Pancreas (tissue), 10 donors: ENCODE data around the gene LETM1. TPM values are rescaled to one million over a fixed set of nuclear protein-coding genes. Genes with fewer than 3 reads are reported as not detected.
A peak's percentile ranks its signal among the peaks of the same experiment; 100 is the strongest.

Experiments used
- ATAC-seq, 4 donors: fragments of 200-7000 bp; cut with Tn5 transposase; one replicate each; pipeline versions ENCODE4 v1.8.0 to v1.9.1; 2020; ENCODE audit warnings: mild to moderate bottlenecking in 4 of 4, moderate library complexity in 4 of 4
- DNase-seq, 6 donors: peaks; one replicate each; pipeline ENCODE4 v3.0.0-alpha.2; 2020
- FAIRE-seq: peaks from 2 replicates; lab custom pipeline; 2012; peaks lifted over from hg19 to GRCh38; lab: Jason Lieb, UNC
- H3K27ac ChIP-seq, 4 donors: fragments of 200-600 bp; sonication (generic); 1 replicate in 3 of 4; 2 replicates in 1 of 4; pipeline versions ENCODE4 v1.5.0 to v1.8.0; 2020
- H3K27me3 ChIP-seq, 4 donors: fragments of 200-600 bp; one replicate each; pipeline ENCODE4 v1.8.0; 2021
- H3K36me3 ChIP-seq, 3 donors: fragments of 200-600 bp; sonication (generic) in 1 of 3; one replicate each; pipeline versions ENCODE4 v1.5.0 to v1.8.0; 2020 to 2021
- H3K4me1 ChIP-seq, 3 donors: fragments of 200-600 bp; one replicate each; pipeline ENCODE4 v1.8.0; 2021
- H3K4me3 ChIP-seq, 4 donors: fragments of 200-600 bp; sonication (generic) in 2 of 4; one replicate each; pipeline versions ENCODE4 v1.5.0 to v1.8.0; 2020 to 2021
- H3K9me3 ChIP-seq, 4 donors: fragments of 200-600 bp; one replicate each; pipeline ENCODE4 v1.8.0; 2021
- WGBS, 2 donors: extraction: QIAGEN DNeasy Blood & Tissue Kit; methylation state at CpG; one replicate each; pipeline ENCODE4 v1.1.7; 2013; 5-methylcytosine and 5-hydroxymethylcytosine counted together
- intact Hi-C, 3 donors: fragments of 100-400 bp; cut with DNase I; formaldehyde crosslinking; loops; one replicate each; pipeline versions ENCODE4 v1.11.1 to v1.14.2; 2022
- polyA plus RNA-seq, 2 donors: library from polyadenylated mRNA; stranded (reverse); fragments of 200-250 nt; gene quantifications; one replicate each; pipeline ENCODE4 v1.2.3, GENCODE V29; 2013
- total RNA-seq, 6 donors: library from RNA; stranded (reverse); fragmentation: NEBNext Ultra II Directional in 4 of 6; extraction: Animal tissue kit (Norgen Biotek cat#: 25700) in 4 of 6; gene quantifications; one replicate each; pipeline versions ENCODE4 v1.2.1 to v1.2.4, GENCODE V29; 2021 to 2023
- TF ChIP-seq, protein P1 (sequence below), 4 donors: fragments of 200-600 bp; sonication (generic) in 3 of 4; IDR thresholded peaks; one replicate each; pipeline versions ENCODE4 v1.5.0 to v1.8.0; 2021; ENCODE audit warnings: antibody characterized with exemption in 4 of 4
- donor health status: healthy with polysubstance abuse.
- donor health status: DM: no; HTN: no; CAD: no; lungs with moderate emphysema.
- donor health status: DM: no; HTN: no; CAD: no.
- donor health status: control.
- donor health status: control.
- donor health status: Bipolar disorder and iron deficiency.
- donor health status: DM: yes; HTN: yes; CAD: no.
- donor health status: DM: no; HTN: no; CAD: no.
- donor health status: DM: no; HTN: no; CAD: no.
- donor health status: DM: yes; HTN: yes; CAD: no.

The LETM1 gene
- total and polyA plus RNA-seq, 8 donors: 13.0 to 28.0 (median 19.3) TPM

- Histone ChIP-seq H3K4me1 (peaks cover 8 to 10% (median 8%) of the 10 kb centered on the region in 3 donors), H3K4me3 (peak overlapping the region; percentile 18 to 61 (median 44)), H3K27me3 (peaks cover 0 to 4% (median 0%) of the 10 kb centered on the region in 4 donors), H3K9me3 (no peaks in the 10 kb centered on the region), H3K36me3 (no peaks in the 10 kb centered on the region), H3K27ac (peak overlapping the region in 2 of 4 donors; percentile 50 to 70)
- TF ChIP-seq, protein P1, sequence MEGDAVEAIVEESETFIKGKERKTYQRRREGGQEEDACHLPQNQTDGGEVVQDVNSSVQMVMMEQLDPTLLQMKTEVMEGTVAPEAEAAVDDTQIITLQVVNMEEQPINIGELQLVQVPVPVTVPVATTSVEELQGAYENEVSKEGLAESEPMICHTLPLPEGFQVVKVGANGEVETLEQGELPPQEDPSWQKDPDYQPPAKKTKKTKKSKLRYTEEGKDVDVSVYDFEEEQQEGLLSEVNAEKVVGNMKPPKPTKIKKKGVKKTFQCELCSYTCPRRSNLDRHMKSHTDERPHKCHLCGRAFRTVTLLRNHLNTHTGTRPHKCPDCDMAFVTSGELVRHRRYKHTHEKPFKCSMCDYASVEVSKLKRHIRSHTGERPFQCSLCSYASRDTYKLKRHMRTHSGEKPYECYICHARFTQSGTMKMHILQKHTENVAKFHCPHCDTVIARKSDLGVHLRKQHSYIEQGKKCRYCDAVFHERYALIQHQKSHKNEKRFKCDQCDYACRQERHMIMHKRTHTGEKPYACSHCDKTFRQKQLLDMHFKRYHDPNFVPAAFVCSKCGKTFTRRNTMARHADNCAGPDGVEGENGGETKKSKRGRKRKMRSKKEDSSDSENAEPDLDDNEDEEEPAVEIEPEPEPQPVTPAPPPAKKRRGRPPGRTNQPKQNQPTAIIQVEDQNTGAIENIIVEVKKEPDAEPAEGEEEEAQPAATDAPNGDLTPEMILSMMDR (IDR thresholded peaks at IDR 0.05): no peak
- WGBS, 2 donors: 0% methylated on average over 22 to 44 of the region's 44 CpGs
- DNase-seq (peak in 4 of 6 donors; percentile 45 to 78 (median 56)), FAIRE-seq (no peak), ATAC-seq (peak in 2 of 4 donors; percentile 23 to 43)
- intact Hi-C loops: no loop called here
Measured at GRCh38 chr4:1793496-1793840, 62.5 kb downstream of the LETM1 start.

GRCh38 chr4:1792832-1793495 is 63.0 kb downstream of the LETM1 start, which contains the start of gene FGFR3:
Gene FGFR3, plus strand, starts transcription at chr4:1793293. Its CDS starts 642 bp downstream, at chr4:1793935.
- intact Hi-C loops: no loop called here
- peak in 4 of 6 donors; percentile 39 to 76 (median 64) for DNase-seq
- H3K4me1 ChIP-seq: peaks cover 8 to 10% (median 8%) of the 10 kb centered on the region in 3 donors
- no peak for FAIRE-seq
- TF ChIP-seq, protein P1 (IDR thresholded peaks at IDR 0.05): no peak
- H3K27ac ChIP-seq: peak within 1 kb of the TSS; percentile 55 to 75 (median 69)
- peaks cover 0 to 4% (median 0%) of the 10 kb centered on the region in 4 donors for H3K27me3 ChIP-seq
- no peaks in the 10 kb centered on the region for H3K36me3 ChIP-seq
- H3K9me3 ChIP-seq: no peaks in the 10 kb centered on the region
- peak within 1 kb of the TSS; percentile 28 to 61 (median 44) for H3K4me3 ChIP-seq
- ATAC-seq: peak; percentile 46 to 73 (median 65)
- WGBS, 2 donors: 7 to 14% methylated on average over 38 to 95 of the region's 95 CpGs

DNA sequence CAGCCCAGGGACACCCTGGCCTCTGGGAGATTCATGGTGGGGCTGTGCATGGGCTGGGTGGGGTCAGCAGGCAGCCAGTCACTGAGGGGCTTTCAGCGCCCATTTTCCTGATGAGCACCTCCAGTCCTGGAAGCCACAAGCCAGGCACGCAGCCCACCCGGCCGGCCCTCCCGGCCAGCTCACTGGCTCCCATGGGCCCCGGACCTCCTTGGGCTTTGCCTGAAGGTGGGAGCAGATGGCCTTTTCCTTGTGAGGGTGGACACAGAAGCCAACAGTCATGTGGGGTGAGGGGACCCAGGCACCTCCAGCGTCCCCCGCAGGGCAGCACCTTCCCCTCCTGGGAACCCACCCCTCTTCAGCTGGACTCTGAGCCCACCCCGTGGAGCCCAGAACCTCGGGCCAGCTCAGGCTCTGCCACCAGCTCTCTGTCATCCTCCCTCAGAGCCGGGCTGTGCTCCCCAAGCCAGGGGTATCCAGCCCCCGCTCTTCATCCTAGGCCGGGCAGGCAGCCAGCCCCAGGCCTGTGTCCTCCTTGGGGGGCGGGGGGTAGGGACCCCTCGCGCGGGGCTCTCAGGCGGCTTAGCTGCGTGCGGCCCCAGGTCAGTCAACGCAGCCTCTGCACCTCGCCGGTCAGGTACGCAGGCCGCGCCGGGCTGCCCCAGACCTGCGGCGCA is 63.7 kb downstream of the LETM1 start:
- Histone ChIP-seq H3K4me3 (peak overlapping the region in 1 of 4 donors; percentile 22), H3K27me3 (peaks cover 0 to 4% (median 0%) of the 10 kb centered on the region in 4 donors), H3K36me3 (no peaks in the 10 kb centered on the region), H3K9me3 (no peaks in the 10 kb centered on the region), H3K4me1 (peaks cover 8 to 10% (median 8%) of the 10 kb centered on the region in 3 donors), H3K27ac (peak overlapping the region; percentile 55 to 75 (median 69))
- FAIRE-seq (no peak), ATAC-seq (no peak), DNase-seq (no peak)
- intact Hi-C loops: no loop called here
- TF ChIP-seq, protein P1 (IDR thresholded peaks at IDR 0.05): no peak
- 69 to 74% methylated on average over 29 of the region's 29 CpGs for WGBS, 2 donors

DNA sequence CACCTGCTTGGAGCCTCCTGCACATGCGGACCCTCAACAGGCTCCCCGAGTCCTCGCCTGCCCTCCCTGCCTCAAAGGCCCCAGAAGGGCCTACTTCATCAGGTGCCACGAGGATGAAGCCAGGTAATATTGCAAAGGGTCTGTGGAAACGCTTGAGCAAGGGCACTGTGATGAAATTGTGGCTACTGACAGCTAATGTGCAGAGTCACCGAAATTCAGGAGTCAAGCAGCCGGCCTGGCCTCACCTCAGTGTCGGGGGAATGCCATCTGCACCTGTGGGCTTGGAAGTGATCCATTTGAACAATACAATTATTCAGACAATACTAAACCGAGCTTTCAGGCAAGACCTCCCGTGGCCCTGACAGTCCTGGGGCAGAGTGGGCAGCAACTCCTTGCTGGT is 66.0 kb downstream of the LETM1 start:
- TF ChIP-seq, protein P1 (IDR thresholded peaks at IDR 0.05): no peak
- Histone ChIP-seq H3K9me3 (no peaks in the 10 kb centered on the region), H3K27me3 (peaks cover 0 to 4% (median 0%) of the 10 kb centered on the region in 4 donors), H3K27ac (no peak overlapping the region), H3K4me1 (peaks cover 0 to 4% (median 0%) of the 10 kb centered on the region in 3 donors), H3K36me3 (no peaks in the 10 kb centered on the region), H3K4me3 (no peak overlapping the region)
- ATAC-seq: no peak
- FAIRE-seq: no peak
- intact Hi-C loops: no loop called here
- DNase-seq: no peak
- WGBS, 2 donors: 68 to 77% methylated on average over 10 of the region's 10 CpGs
